Aorta (tissue), 5 donors: ENCODE results near the gene AR. TPM values are rescaled to one million over a fixed set of nuclear protein-coding genes. Genes with fewer than 3 reads are reported as not detected.

Experiments used
- ATAC-seq: fragments of 200-7000 bp; cut with Tn5 transposase; one replicate; pipeline ENCODE4 v1.9.1; 2022; ENCODE audit warnings: moderate library complexity; ENCODE audit not compliant: low FRiP score
- DNase-seq, 2 donors: peaks; one replicate each; pipeline ENCODE4 v3.0.0-alpha.2; 2020
- H3K27ac ChIP-seq, 2 donors: one replicate each; pipeline ENCODE4 v1.5.1; 2013; ENCODE audit warnings: low read length in 2 of 2, mild to moderate bottlenecking in 2 of 2, moderate library complexity in 2 of 2, control low read depth in 1 of 2, inconsistent platforms in 1 of 2, low read depth in 1 of 2
- H3K27me3 ChIP-seq, 2 donors: one replicate each; pipeline ENCODE4 v1.6.1; 2013; ENCODE audit warnings: control low read depth in 1 of 2, low read length in 1 of 2, mild to moderate bottlenecking in 1 of 2, moderate library complexity in 1 of 2; ENCODE audit not compliant: insufficient read depth in 2 of 2, control insufficient read depth in 1 of 2
- H3K36me3 ChIP-seq, 2 donors: one replicate each; pipeline ENCODE4 v1.6.1; 2013; ENCODE audit warnings: control low read depth in 1 of 2, low read length in 1 of 2, mild to moderate bottlenecking in 1 of 2; ENCODE audit not compliant: insufficient read depth in 2 of 2, control insufficient read depth in 1 of 2
- H3K4me1 ChIP-seq, 2 donors: one replicate each; pipeline ENCODE4 v1.6.1; 2013; ENCODE audit warnings: low read length in 2 of 2, control low read depth in 1 of 2, mild to moderate bottlenecking in 1 of 2, moderate library complexity in 1 of 2; ENCODE audit not compliant: insufficient read depth in 2 of 2, control insufficient read depth in 1 of 2
- H3K4me3 ChIP-seq, 2 donors: one replicate each; pipeline ENCODE4 v1.5.1; 2013; ENCODE audit warnings: low read length in 2 of 2, control low read depth in 1 of 2, mild to moderate bottlenecking in 1 of 2
- H3K9me3 ChIP-seq: one replicate; pipeline ENCODE4 v1.6.1; 2013; ENCODE audit warnings: mild to moderate bottlenecking, low read length; ENCODE audit not compliant: control insufficient read depth
- WGBS, 2 donors: extraction: QIAGEN DNeasy Blood & Tissue Kit; methylation state at CpG; one replicate each; pipeline ENCODE4 v1.1.7; 2013; 5-methylcytosine and 5-hydroxymethylcytosine counted together
- intact Hi-C, 2 donors: fragments of 100-400 bp; cut with DNase I; formaldehyde crosslinking; loops; one replicate each; pipeline versions ENCODE4 v1.14.2 to v1.15.0; 2022
- polyA plus RNA-seq, 2 donors: library from polyadenylated mRNA; stranded (reverse); fragments of 200-250 nt; gene quantifications; one replicate each; pipeline ENCODE4 v1.2.3, GENCODE V29; 2013
- total RNA-seq, 2 donors: library from RNA; stranded (reverse); fragmentation: NEBNext Ultra II Directional; extraction: Animal tissue kit (Norgen Biotek cat#: 25700); gene quantifications; one replicate each; pipeline ENCODE4 v1.2.1, GENCODE V29; 2021
- donor health status: healthy with polysubstance abuse.
- donor health status: Bipolar disorder and iron deficiency.
- donor health status: DM: no; HTN: no; CAD: no.
- donor health status: DM: no; HTN: no; CAD: no.
- donor health status: DM: yes; HTN: yes; CAD: no.

The AR gene
- total and polyA plus RNA-seq, 4 donors, result 1.6 to 17.9 (median 8.9) TPM

DNA sequence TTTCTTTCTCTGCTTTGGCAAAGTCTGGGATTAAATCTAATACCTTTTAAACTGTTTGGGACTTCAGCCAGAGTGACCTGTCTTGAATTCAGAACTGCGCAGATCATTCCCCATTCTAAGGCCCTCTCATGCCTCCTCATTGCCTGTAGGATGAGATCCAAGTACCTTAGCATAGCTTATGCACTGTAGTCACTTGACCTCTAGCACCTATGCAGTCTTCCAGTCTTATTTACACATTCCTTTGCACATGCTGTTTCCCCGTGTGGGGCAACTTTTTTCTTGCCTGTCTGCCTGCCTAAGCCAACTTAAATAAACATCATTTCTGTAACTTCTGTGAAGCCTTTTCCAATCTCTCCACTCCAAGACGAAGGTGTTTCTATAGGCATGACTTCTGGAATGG is 68.4 kb downstream of the AR start:
- H3K4me1 ChIP-seq, result no peaks in the 10 kb centered on the region
- H3K27ac ChIP-seq, result no peak overlapping the region
- H3K36me3 ChIP-seq, result no peaks in the 10 kb centered on the region
- ATAC-seq (no peak), DNase-seq (no peak)
- no peaks in the 10 kb centered on the region for H3K9me3 ChIP-seq
- 40 to 50% methylated on average over 3 of the region's 3 CpGs for WGBS, 2 donors
- no peak overlapping the region for H3K4me3 ChIP-seq
- intact Hi-C loops, result no loop called here
- H3K27me3 ChIP-seq, result no peaks in the 10 kb centered on the region

GRCh38 chrX:67613366-67613765 is 69.5 kb downstream of the AR start:
- DNase-seq (no peak), ATAC-seq (no peak)
- Histone ChIP-seq H3K9me3 (no peaks in the 10 kb centered on the region), H3K4me1 (no peaks in the 10 kb centered on the region), H3K36me3 (no peaks in the 10 kb centered on the region), H3K4me3 (no peak overlapping the region), H3K27ac (no peak overlapping the region), H3K27me3 (no peaks in the 10 kb centered on the region)
- intact Hi-C loops, result no loop called here

GRCh38 chrX:67613996-67614395 is 70.2 kb downstream of the AR start:
- H3K4me1 ChIP-seq, result no peaks in the 10 kb centered on the region
- intact Hi-C loops, result no loop called here
- no peaks in the 10 kb centered on the region for H3K27me3 ChIP-seq
- no peak for DNase-seq
- H3K27ac ChIP-seq, result no peak overlapping the region
- H3K36me3 ChIP-seq, result no peaks in the 10 kb centered on the region
- no peak overlapping the region for H3K4me3 ChIP-seq
- no peak for ATAC-seq
- 4 to 11% methylated on average over 2 of the region's 2 CpGs for WGBS, 2 donors
- no peaks in the 10 kb centered on the region for H3K9me3 ChIP-seq

- ATAC-seq (no peak), DNase-seq (no peak)
- Histone ChIP-seq H3K36me3 (no peaks in the 10 kb centered on the region), H3K4me1 (no peaks in the 10 kb centered on the region), H3K27ac (no peak overlapping the region), H3K9me3 (no peaks in the 10 kb centered on the region), H3K27me3 (no peaks in the 10 kb centered on the region), H3K4me3 (no peak overlapping the region)
- intact Hi-C loops, result no loop called here
- WGBS, 2 donors, result 61 to 77% methylated on average over 1 of the region's 1 CpG
These were observed 70.6 kb downstream of the AR start for GRCh38 chrX:67614423-67614822.

- 2 to 19% methylated on average over 1 of the region's 1 CpG for WGBS, 2 donors
- Histone ChIP-seq H3K27me3 (no peaks in the 10 kb centered on the region), H3K4me3 (no peak overlapping the region), H3K4me1 (no peaks in the 10 kb centered on the region), H3K27ac (no peak overlapping the region), H3K36me3 (no peaks in the 10 kb centered on the region), H3K9me3 (no peaks in the 10 kb centered on the region)
- DNase-seq (no peak), ATAC-seq (no peak)
- intact Hi-C loops, result no loop called here
These were observed 75.4 kb downstream of the AR start for GRCh38 chrX:67619253-67619652.

DNA sequence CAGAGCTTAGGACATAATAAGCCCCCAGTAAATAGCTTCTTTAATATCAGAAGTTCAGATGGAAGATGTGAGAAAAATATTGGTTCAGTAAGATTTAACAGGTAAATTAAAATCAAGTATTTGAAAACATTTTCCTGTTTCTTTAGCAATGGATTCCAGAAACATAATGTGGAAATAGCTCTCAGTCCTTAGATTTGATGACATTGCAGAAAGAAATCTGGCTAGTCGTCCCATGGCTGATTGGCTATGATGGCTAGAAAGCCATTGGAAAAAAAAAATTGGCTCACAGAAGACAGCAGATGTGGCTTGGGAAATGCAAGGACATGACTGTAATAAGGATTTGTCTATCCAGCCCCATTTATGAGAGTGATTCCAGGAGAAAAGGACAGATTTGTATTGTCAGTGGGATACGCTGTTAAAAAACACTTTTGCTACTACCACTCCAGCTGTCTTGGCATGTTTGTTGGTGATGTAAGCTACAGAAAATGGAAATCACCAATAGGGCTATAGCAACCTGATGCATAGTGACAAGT is 78.3 kb downstream of the AR start:
- WGBS, 2 donors, result 68 to 80% methylated on average over 2 of the region's 2 CpGs
- Histone ChIP-seq H3K4me1 (no peaks in the 10 kb centered on the region), H3K27ac (no peak overlapping the region), H3K4me3 (no peak overlapping the region), H3K27me3 (no peaks in the 10 kb centered on the region), H3K36me3 (no peaks in the 10 kb centered on the region), H3K9me3 (no peaks in the 10 kb centered on the region)
- DNase-seq (no peak), ATAC-seq (no peak)
- intact Hi-C loops, result no loop called here

- intact Hi-C loops, result no loop called here
- Histone ChIP-seq H3K27ac (no peak overlapping the region), H3K4me3 (no peak overlapping the region), H3K27me3 (no peaks in the 10 kb centered on the region), H3K4me1 (no peaks in the 10 kb centered on the region), H3K9me3 (no peaks in the 10 kb centered on the region), H3K36me3 (no peaks in the 10 kb centered on the region)
- DNase-seq (no peak), ATAC-seq (no peak)
These were observed 80.5 kb downstream of the AR start for GRCh38 chrX:67624325-67624724.

- H3K4me3 ChIP-seq, result no peak overlapping the region
- intact Hi-C loops, result no loop called here
These were observed 91.6 kb downstream of the AR start for GRCh38 chrX:67635424-67635823.

GRCh38 chrX:67636532-67636931 is 92.7 kb downstream of the AR start:
- DNase-seq (no peak), ATAC-seq (no peak)
- Histone ChIP-seq H3K4me1 (no peaks in the 10 kb centered on the region), H3K9me3 (no peaks in the 10 kb centered on the region), H3K4me3 (no peak overlapping the region), H3K27ac (no peak overlapping the region), H3K36me3 (no peaks in the 10 kb centered on the region), H3K27me3 (no peaks in the 10 kb centered on the region)
- intact Hi-C loops, result no loop called here

More at GRCh38 chrX:67635424-67635823, 91.6 kb downstream of the AR start:
- Histone ChIP-seq H3K36me3 (no peaks in the 10 kb centered on the region), H3K27me3 (no peaks in the 10 kb centered on the region), H3K4me1 (no peaks in the 10 kb centered on the region), H3K9me3 (no peaks in the 10 kb centered on the region), H3K27ac (no peak overlapping the region)
- no peak for ATAC-seq
- no peak for DNase-seq
- WGBS, 2 donors, result 67 to 93% methylated on average over 2 of the region's 2 CpGs
